ENCODE results near the gene CDH23.

Gene CDH23

GRCh38 chr10:71644307-71645180, 247.8 kb downstream of the CDH23 start:
- DNase-seq, result no peak

GRCh38 chr10:71645185-71645584, 248.5 kb downstream of the CDH23 start:
- DNase-seq, result no peak

GRCh38 chr10:71646037-71646436, 249.3 kb downstream of the CDH23 start:
- no peak for DNase-seq

- DNase-seq, result no peak
These were observed 250.0 kb downstream of the CDH23 start for GRCh38 chr10:71646592-71647292.

GRCh38 chr10:71647526-71648253, 251.0 kb downstream of the CDH23 start:
- no peak for DNase-seq

- no peak for DNase-seq
These were observed 251.7 kb downstream of the CDH23 start for GRCh38 chr10:71648254-71648932.

GRCh38 chr10:71648933-71649320, 252.2 kb downstream of the CDH23 start:
- no peak for DNase-seq

GRCh38 chr10:71649631-71650030, 252.9 kb downstream of the CDH23 start:
- DNase-seq, result no peak

GRCh38 chr10:71650397-71650796, 253.7 kb downstream of the CDH23 start:
- DNase-seq, result no peak

- DNase-seq, result no peak
These were observed 254.7 kb downstream of the CDH23 start for GRCh38 chr10:71651428-71651827.

GRCh38 chr10:71651928-71652327, 255.2 kb downstream of the CDH23 start:
- DNase-seq, result no peak

GRCh38 chr10:71653044-71653443, 256.3 kb downstream of the CDH23 start:
- DNase-seq, result no peak

GRCh38 chr10:71656220-71656619, 259.5 kb downstream of the CDH23 start:
- no peak for DNase-seq

- DNase-seq, result no peak
These were observed 261.1 kb downstream of the CDH23 start for GRCh38 chr10:71657604-71658466.

- no peak for DNase-seq
These were observed 261.7 kb downstream of the CDH23 start for GRCh38 chr10:71658467-71658745.

GRCh38 chr10:71659111-71659634, 262.5 kb downstream of the CDH23 start:
- DNase-seq, result no peak

- no peak for DNase-seq
These were observed 263.0 kb downstream of the CDH23 start for GRCh38 chr10:71659737-71660136.

- no peak for DNase-seq
These were observed 263.6 kb downstream of the CDH23 start for GRCh38 chr10:71660313-71660712.

GRCh38 chr10:71661060-71661622, 264.4 kb downstream of the CDH23 start:
- DNase-seq, result no peak

- no peak for DNase-seq
These were observed 265.1 kb downstream of the CDH23 start for GRCh38 chr10:71661779-71662336.

- no peak for DNase-seq
These were observed 266.6 kb downstream of the CDH23 start for GRCh38 chr10:71663311-71663710.

Data from activated gamma-delta T cell treated with Interleukin-2 at 50 U/mL for 16 hours (primary cell).